SK-N-SH (cell line): ENCODE measurements around the gene MYO15A.

Source experiments
- EP300 ChIP-seq, 2 experiments: IDR thresholded peaks; 2 replicates each; pipeline versions ENCODE4 v1.4.0 to v1.6.1; 2012; ENCODE audit warnings: borderline replicate concordance in 1 of 2, low read depth in 1 of 2, low read length in 1 of 2
- TF ChIP-seq, protein P1 (sequence below): fragments of 200-600 bp; sonication (generic); IDR thresholded peaks from 2 replicates; pipeline ENCODE4 v1.6.1; 2017; ENCODE audit warnings: antibody characterized with exemption, mild to moderate bottlenecking, moderate library complexity

DNA sequence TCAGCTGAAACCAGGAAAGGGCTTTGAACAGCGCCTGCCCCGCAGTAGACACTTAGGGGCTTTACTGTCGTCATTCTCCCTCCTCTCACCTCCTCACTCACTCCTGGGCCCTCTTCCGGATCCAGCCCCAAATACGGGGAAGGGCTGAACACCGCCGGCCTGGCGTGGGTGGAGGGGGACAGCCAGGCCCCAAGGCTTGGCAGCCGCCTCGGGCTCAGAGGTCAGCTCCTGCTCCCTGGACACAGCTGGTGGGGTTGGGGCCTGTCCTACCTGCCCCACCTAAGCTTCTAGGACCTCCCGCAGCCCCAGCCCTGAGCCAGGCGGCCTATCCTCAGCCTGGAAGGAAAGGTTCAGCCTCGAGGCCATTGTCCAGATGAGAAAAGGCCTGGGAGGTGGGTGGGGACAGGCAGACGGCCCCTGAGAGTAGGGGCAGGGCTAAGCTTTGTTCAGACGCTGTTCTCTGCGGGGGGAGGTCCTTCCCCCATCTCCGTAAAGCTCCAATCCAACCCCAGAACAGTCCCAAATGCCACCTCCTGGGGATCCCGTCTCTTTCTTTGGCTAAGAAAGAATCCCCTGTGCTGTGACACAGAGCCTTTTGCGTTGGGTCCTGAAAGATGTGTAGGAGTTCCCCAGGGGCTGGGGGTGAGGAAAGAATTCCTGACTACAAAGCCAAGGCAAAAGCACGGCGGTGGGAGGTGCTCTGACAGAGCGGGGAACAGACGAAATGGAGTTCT, 116.0 kb downstream of the MYO15A start:
- no peak for TF ChIP-seq EP300 (IDR thresholded peaks at IDR 0.05; ENCODE audit: borderline replicate concordance in 1 of 2, low read depth in 1 of 2, low read length in 1 of 2)
- TF ChIP-seq, protein P1, sequence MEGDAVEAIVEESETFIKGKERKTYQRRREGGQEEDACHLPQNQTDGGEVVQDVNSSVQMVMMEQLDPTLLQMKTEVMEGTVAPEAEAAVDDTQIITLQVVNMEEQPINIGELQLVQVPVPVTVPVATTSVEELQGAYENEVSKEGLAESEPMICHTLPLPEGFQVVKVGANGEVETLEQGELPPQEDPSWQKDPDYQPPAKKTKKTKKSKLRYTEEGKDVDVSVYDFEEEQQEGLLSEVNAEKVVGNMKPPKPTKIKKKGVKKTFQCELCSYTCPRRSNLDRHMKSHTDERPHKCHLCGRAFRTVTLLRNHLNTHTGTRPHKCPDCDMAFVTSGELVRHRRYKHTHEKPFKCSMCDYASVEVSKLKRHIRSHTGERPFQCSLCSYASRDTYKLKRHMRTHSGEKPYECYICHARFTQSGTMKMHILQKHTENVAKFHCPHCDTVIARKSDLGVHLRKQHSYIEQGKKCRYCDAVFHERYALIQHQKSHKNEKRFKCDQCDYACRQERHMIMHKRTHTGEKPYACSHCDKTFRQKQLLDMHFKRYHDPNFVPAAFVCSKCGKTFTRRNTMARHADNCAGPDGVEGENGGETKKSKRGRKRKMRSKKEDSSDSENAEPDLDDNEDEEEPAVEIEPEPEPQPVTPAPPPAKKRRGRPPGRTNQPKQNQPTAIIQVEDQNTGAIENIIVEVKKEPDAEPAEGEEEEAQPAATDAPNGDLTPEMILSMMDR, result no peak
